Activated B cell treated with CpG ODN at 0.5 μM for 24 hours (primary cell): Measurements from ENCODE around the gene SLC39A12. TPM values are rescaled to one million over a fixed set of nuclear protein-coding genes. Genes with fewer than 3 reads are reported as not detected.
A peak's percentile ranks its signal among the peaks of the same experiment; 100 is the strongest.

Experiments
- ATAC-seq: fragments of 200-7000 bp; cut with Tn5 transposase; one replicate; pipeline ENCODE4 v1.10.0; 2021; ENCODE audit warnings: low read depth, mild to moderate bottlenecking, moderate library complexity
- CTCF ChIA-PET: fragments of 350-600 bp; sonication (Branson Sonifier 250); formaldehyde crosslinking; loops from one replicate; lab custom pipeline; 2021; ENCODE audit warnings: antibody characterized with exemption; lab: Charles Lee
- POLR2A ChIA-PET: fragments of 350-600 bp; sonication (Branson Sonifier 250); formaldehyde crosslinking; loops from one replicate; lab custom pipeline; 2021; ENCODE audit warnings: antibody characterized with exemption; lab: Charles Lee
- DNase-seq: peaks from one replicate; pipeline ENCODE4 v3.0.0; 2022
- H3K27ac Mint-ChIP-seq: one replicate; pipeline ENCODE4 v1.8.0; 2020; ENCODE audit warnings: mixed read lengths
- H3K27me3 Mint-ChIP-seq: one replicate; pipeline ENCODE4 v1.8.0; 2021; ENCODE audit warnings: mixed read lengths
- H3K36me3 Mint-ChIP-seq: one replicate; pipeline ENCODE4 v1.8.0; 2021; ENCODE audit warnings: low read depth, mixed read lengths
- H3K4me1 Mint-ChIP-seq: one replicate; pipeline ENCODE4 v1.8.0; 2021; ENCODE audit warnings: mixed read lengths
- H3K4me3 Mint-ChIP-seq: one replicate; pipeline ENCODE4 v1.8.0; 2020; ENCODE audit warnings: mild to moderate bottlenecking, mixed read lengths
- H3K9me3 Mint-ChIP-seq: one replicate; pipeline ENCODE4 v1.8.0; 2020; ENCODE audit warnings: mixed read lengths
- CTCF ChIP-seq: fragments of 200-600 bp; IDR thresholded peaks from one replicate; pipeline ENCODE4 v1.8.0; 2022; ENCODE audit warnings: antibody characterized with exemption, mild to moderate bottlenecking
- intact Hi-C: fragments of 100-400 bp; cut with micrococcal nuclease; formaldehyde crosslinking; loops from one replicate; pipeline ENCODE4 v1.15.1; 2024
- total RNA-seq: library from RNA; stranded (reverse); gene quantifications from 2 replicates; pipeline ENCODE4 v1.2.3, GENCODE V29; 2022

SLC39A12 gene
- total RNA-seq, 1 donor from 2014 or later, result not detected

GRCh38 chr10:17980846-17981565, 29.3 kb downstream of the SLC39A12 start:
- intact Hi-C loops, result no loop called here
- Mint-ChIP-seq H3K9me3 (no peaks in the 10 kb centered on the region), H3K36me3 (no peaks in the 10 kb centered on the region), H3K27ac (no peak overlapping the region), H3K4me3 (no peak overlapping the region), H3K27me3 (no peaks in the 10 kb centered on the region), H3K4me1 (no peaks in the 10 kb centered on the region)
- no peak for TF ChIP-seq CTCF
- DNase-seq, result no peak
- ChIA-PET CTCF (no interaction called here), POLR2A (no interaction called here)
- no peak for ATAC-seq

GRCh38 chr10:17981766-17982380, 30.2 kb downstream of the SLC39A12 start:
- no peak for DNase-seq
- ATAC-seq, result no peak
- no peak for TF ChIP-seq CTCF
- POLR2A ChIA-PET, result no interaction called here
- H3K9me3 Mint-ChIP-seq, result no peaks in the 10 kb centered on the region
- no peak overlapping the region for H3K27ac Mint-ChIP-seq
- no peak overlapping the region for H3K4me3 Mint-ChIP-seq
- intact Hi-C loops, result no loop called here
- no peaks in the 10 kb centered on the region for H3K4me1 Mint-ChIP-seq
- no peaks in the 10 kb centered on the region for H3K27me3 Mint-ChIP-seq
- no peaks in the 10 kb centered on the region for H3K36me3 Mint-ChIP-seq
- CTCF ChIA-PET, result no interaction called here

DNA sequence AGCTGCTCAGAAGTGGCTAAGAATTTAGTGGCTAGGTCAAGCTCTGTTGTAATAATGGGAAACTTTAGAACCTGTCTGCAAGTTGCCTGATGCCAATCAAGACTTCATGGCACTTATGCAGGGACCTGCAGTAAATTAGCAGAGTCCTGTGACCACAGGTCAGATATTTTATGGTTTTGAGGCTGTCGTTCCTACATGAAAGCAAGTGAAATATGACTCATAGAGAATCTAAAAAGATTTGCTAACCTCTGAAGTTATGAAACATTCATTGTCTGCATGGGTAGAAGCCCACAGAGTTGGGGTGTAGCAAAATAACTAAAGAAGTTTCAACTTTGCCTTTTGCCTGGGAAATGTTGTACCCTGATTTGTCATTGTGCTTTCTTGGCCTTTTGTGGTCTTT, 32.3 kb downstream of the SLC39A12 start:
- POLR2A ChIA-PET, result no interaction called here
- ATAC-seq, result no peak
- Mint-ChIP-seq H3K36me3 (no peaks in the 10 kb centered on the region), H3K9me3 (no peaks in the 10 kb centered on the region), H3K27me3 (no peaks in the 10 kb centered on the region), H3K4me1 (peaks cover 5% of the 10 kb centered on the region), H3K27ac (no peak overlapping the region), H3K4me3 (no peak overlapping the region)
- TF ChIP-seq CTCF, result no peak
- DNase-seq, result no peak
- intact Hi-C loops, result no loop called here
- CTCF ChIA-PET, result no interaction called here

- CTCF ChIA-PET, result no interaction called here
- Mint-ChIP-seq H3K27ac (no peak overlapping the region), H3K9me3 (no peaks in the 10 kb centered on the region), H3K27me3 (no peaks in the 10 kb centered on the region), H3K36me3 (no peaks in the 10 kb centered on the region), H3K4me1 (peaks cover 9% of the 10 kb centered on the region), H3K4me3 (no peak overlapping the region)
- no peak for ATAC-seq
- POLR2A ChIA-PET, result no interaction called here
- no peak for DNase-seq
- intact Hi-C loops, result no loop called here
- no peak for TF ChIP-seq CTCF
Observed at GRCh38 chr10:17984563-17984962, 32.8 kb downstream of the SLC39A12 start.

- H3K27ac Mint-ChIP-seq, result peak overlapping the region; percentile 79
- H3K27me3 Mint-ChIP-seq, result no peaks in the 10 kb centered on the region
- H3K4me1 Mint-ChIP-seq, result peaks cover 24% of the 10 kb centered on the region
- H3K36me3 Mint-ChIP-seq, result no peaks in the 10 kb centered on the region
- TF ChIP-seq CTCF, result no peak
- CTCF ChIA-PET, result no interaction called here
- POLR2A ChIA-PET, result no interaction called here
- peak; percentile 94 for ATAC-seq
- intact Hi-C loops, result no loop called here
- no peak for DNase-seq
- H3K4me3 Mint-ChIP-seq, result peak overlapping the region; percentile 33
- no peaks in the 10 kb centered on the region for H3K9me3 Mint-ChIP-seq
Observed at GRCh38 chr10:17989908-17990767, 38.4 kb downstream of the SLC39A12 start.
